ENCODE results near the gene CACNA2D3. TPM values are rescaled to one million over a fixed set of nuclear protein-coding genes. Genes with fewer than 3 reads are reported as not detected.

Gene CACNA2D3
- total RNA-seq, 1 experiment from 2014 or later: not detected

DNA sequence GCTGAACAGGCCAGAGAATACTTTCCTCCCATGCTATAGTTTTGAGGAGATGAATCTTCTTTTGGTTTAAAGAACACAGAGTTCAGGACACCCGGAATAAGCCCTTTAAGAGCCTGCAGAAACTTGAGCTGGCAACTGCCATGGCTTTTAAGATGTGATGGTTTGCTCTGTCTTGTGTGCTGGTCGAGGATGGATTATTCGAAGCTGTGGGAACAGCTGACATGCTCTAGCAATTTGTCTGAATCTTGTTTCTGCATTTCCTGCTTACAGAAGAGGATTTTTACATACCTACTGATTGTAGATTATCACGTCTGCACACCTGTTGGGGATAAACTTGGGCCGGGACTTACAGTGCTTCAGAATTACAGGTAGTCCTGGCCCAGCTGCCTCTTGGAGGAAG, 408.6 kb downstream of the CACNA2D3 start:
- intact Hi-C loops (cut with micrococcal nuclease): no loop called here
- Histone ChIP-seq H3K36me3 (ENCODE audit: low read depth, low read length) (no peaks in the 10 kb centered on the region), H3K27me3 (ENCODE audit: low read length) (peaks cover 3% of the 10 kb centered on the region; the same call in 1 of the 2 replicates), H2AFZ (ENCODE audit: low read length) (no peak overlapping the region), H3K9me3 (ENCODE audit: low read length) (peaks cover 4% of the 10 kb centered on the region; the same call in 1 of the 2 replicates), H3K9me2 (replicated peaks; ENCODE audit: low read length) (no peaks in the 10 kb centered on the region), H3K4me3 (ENCODE audit: low read length) (no peak overlapping the region), H3K9ac (ENCODE audit: low read length) (no peak overlapping the region), H3K79me2 (ENCODE audit: low read length) (no peaks in the 10 kb centered on the region), H3F3A (ENCODE audit: low read length, unreplicated experiment) (no peaks in the 10 kb centered on the region), H3K4me1 (ENCODE audit: insufficient read depth, low read length) (no peaks in the 10 kb centered on the region), H3K4me2 (ENCODE audit: low read length) (no peak overlapping the region), H3K27ac (ENCODE audit: low read length) (no peak overlapping the region), H4K20me1 (ENCODE audit: low read length) (no peaks in the 10 kb centered on the region)
- DNase-seq: no peak
- CTCF ChIA-PET: no interaction called here
- BruUV-seq (replicated peaks): no TSS peak
- ATAC-seq: no peak
- POLR2A ChIA-PET (ENCODE audit: unreplicated experiment): no interaction called here
- TF ChIP-seq EZH2phosphoT487 (IDR thresholded peaks at IDR 0.05; ENCODE audit: borderline replicate concordance, low read length) (no peak), EZH2 (IDR thresholded peaks at IDR 0.05; ENCODE audit: low read length, unreplicated experiment) (no peak)
- TF ChIP-seq, protein P1, sequence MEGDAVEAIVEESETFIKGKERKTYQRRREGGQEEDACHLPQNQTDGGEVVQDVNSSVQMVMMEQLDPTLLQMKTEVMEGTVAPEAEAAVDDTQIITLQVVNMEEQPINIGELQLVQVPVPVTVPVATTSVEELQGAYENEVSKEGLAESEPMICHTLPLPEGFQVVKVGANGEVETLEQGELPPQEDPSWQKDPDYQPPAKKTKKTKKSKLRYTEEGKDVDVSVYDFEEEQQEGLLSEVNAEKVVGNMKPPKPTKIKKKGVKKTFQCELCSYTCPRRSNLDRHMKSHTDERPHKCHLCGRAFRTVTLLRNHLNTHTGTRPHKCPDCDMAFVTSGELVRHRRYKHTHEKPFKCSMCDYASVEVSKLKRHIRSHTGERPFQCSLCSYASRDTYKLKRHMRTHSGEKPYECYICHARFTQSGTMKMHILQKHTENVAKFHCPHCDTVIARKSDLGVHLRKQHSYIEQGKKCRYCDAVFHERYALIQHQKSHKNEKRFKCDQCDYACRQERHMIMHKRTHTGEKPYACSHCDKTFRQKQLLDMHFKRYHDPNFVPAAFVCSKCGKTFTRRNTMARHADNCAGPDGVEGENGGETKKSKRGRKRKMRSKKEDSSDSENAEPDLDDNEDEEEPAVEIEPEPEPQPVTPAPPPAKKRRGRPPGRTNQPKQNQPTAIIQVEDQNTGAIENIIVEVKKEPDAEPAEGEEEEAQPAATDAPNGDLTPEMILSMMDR (conservative IDR thresholded peaks at IDR 0.05; ENCODE audit: low read depth, low read length): no peak

DNA sequence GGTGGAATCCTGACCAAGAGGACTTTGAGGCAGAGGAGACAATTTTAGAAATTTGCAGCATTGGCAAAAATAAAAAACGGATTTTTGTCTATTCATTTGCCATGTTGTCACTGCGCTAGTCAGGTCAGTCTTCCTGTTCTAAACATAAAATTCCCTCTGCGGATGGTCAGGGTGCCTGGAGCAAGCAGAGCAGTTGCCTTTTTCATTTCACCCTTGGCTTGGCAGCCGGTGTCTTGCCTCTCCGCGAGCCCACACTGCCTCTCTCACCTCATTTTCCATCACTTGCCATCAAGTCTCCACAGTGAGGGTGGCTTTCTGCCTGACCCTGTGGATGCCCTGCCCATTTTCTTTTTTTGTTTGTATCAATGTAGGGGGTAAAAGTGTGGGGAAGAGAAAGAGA, 409.4 kb downstream of the CACNA2D3 start:
- no TSS peak for BruUV-seq (replicated peaks)
- no peak overlapping the region for H3K27ac ChIP-seq (ENCODE audit: low read length)

GRCh38 chr3:54533856-54534255, 411.5 kb downstream of the CACNA2D3 start:
- H3K9ac ChIP-seq (ENCODE audit: low read length): no peak overlapping the region
- TF ChIP-seq, protein P1 (conservative IDR thresholded peaks at IDR 0.05; ENCODE audit: low read depth, low read length): no peak
- TF ChIP-seq EZH2 (IDR thresholded peaks at IDR 0.05; ENCODE audit: low read length, unreplicated experiment) (no peak), EZH2phosphoT487 (IDR thresholded peaks at IDR 0.05; ENCODE audit: borderline replicate concordance, low read length) (no peak)
- H4K20me1 ChIP-seq (ENCODE audit: low read length): no peaks in the 10 kb centered on the region
- H3F3A ChIP-seq (ENCODE audit: low read length, unreplicated experiment): no peaks in the 10 kb centered on the region
- H3K27ac ChIP-seq (ENCODE audit: low read length): no peak overlapping the region
- no peaks in the 10 kb centered on the region for H3K9me2 ChIP-seq (replicated peaks; ENCODE audit: low read length)
- ChIA-PET CTCF (no interaction called here), POLR2A (ENCODE audit: unreplicated experiment) (no interaction called here)
- H2AFZ ChIP-seq (ENCODE audit: low read length): no peak overlapping the region
- no peaks in the 10 kb centered on the region for H3K9me3 ChIP-seq (ENCODE audit: low read length)
- no TSS peak for BruUV-seq (replicated peaks)
- peaks cover 6% of the 10 kb centered on the region; the same call in 1 of the 2 replicates for H3K27me3 ChIP-seq (ENCODE audit: low read length)
- no peak overlapping the region for H3K4me2 ChIP-seq (ENCODE audit: low read length)
- no peak overlapping the region for H3K4me3 ChIP-seq (ENCODE audit: low read length)
- H3K4me1 ChIP-seq (ENCODE audit: insufficient read depth, low read length): no peaks in the 10 kb centered on the region
- no peak for DNase-seq
- H3K79me2 ChIP-seq (ENCODE audit: low read length): no peaks in the 10 kb centered on the region
- H3K36me3 ChIP-seq (ENCODE audit: low read depth, low read length): no peaks in the 10 kb centered on the region
- no peak for ATAC-seq
- intact Hi-C loops (cut with micrococcal nuclease): no loop called here

More for the DNA sequence above, 409.4 kb downstream of the CACNA2D3 start:
- no peak overlapping the region for H3K9ac ChIP-seq (ENCODE audit: low read length)
- no peaks in the 10 kb centered on the region for H3K36me3 ChIP-seq (ENCODE audit: low read depth, low read length)
- H3K4me1 ChIP-seq (ENCODE audit: insufficient read depth, low read length): no peaks in the 10 kb centered on the region
- no peaks in the 10 kb centered on the region for H3K9me2 ChIP-seq (replicated peaks; ENCODE audit: low read length)
- H3K4me2 ChIP-seq (ENCODE audit: low read length): no peak overlapping the region
- H3K79me2 ChIP-seq (ENCODE audit: low read length): no peaks in the 10 kb centered on the region
- TF ChIP-seq EZH2 (IDR thresholded peaks at IDR 0.05; ENCODE audit: low read length, unreplicated experiment) (no peak), EZH2phosphoT487 (IDR thresholded peaks at IDR 0.05; ENCODE audit: borderline replicate concordance, low read length) (no peak)
- TF ChIP-seq, protein P1 (conservative IDR thresholded peaks at IDR 0.05; ENCODE audit: low read depth, low read length): no peak
- POLR2A ChIA-PET (ENCODE audit: unreplicated experiment): no interaction called here
- ATAC-seq (no peak), DNase-seq (no peak)
- intact Hi-C loops (cut with micrococcal nuclease): no loop called here
- peaks cover 4% of the 10 kb centered on the region; the same call in 1 of the 2 replicates for H3K9me3 ChIP-seq (ENCODE audit: low read length)
- H3K4me3 ChIP-seq (ENCODE audit: low read length): no peak overlapping the region
- H4K20me1 ChIP-seq (ENCODE audit: low read length): no peaks in the 10 kb centered on the region
- H3K27me3 ChIP-seq (ENCODE audit: low read length): peaks cover 3% of the 10 kb centered on the region; the same call in 1 of the 2 replicates
- CTCF ChIA-PET: no interaction called here
- no peaks in the 10 kb centered on the region for H3F3A ChIP-seq (ENCODE audit: low read length, unreplicated experiment)
- H2AFZ ChIP-seq (ENCODE audit: low read length): no peak overlapping the region
